Measurements from ENCODE around the gene BBS2.

BBS2 gene

DNA sequence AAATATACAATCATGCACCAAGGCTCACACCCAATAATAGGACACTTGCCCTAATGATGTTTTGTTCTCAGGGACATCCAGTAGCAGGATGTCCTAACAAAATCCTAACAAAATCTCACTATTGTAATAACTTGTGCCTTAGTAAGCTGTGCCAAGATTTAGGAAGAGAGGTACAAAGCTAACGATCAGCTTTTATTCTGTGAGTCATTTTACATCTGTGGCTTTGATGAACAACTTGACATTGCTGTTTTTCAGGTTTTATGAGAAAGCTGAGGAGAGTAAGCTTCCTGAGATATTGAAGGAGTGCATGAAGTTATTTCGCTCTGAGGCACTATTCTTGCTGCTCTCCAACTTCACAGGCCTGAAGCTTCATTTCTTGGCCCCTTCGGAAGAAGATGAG lies 49.6 kb downstream of the BBS2 start:
- no peak for DNase-seq

DNA sequence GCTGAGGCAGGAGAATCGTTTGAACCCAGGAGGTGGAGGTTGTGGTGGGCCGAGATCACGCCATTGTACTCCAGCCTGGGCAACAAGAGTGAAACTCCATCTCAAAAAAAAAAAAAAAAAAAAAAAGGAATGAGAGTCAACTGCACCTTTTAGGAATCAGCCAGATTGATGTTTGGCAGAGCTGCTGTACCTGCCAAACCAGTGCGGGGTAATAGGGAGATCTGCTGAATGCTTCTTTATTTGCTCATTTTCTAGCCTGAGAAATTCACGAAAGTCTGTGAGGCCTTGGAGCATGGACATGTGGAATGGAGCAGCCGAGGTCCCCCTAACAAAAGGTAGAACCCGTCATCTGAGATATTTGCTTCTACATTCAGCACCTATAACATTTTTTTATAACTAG lies 50.1 kb downstream of the BBS2 start:
- DNase-seq: no peak

DNA sequence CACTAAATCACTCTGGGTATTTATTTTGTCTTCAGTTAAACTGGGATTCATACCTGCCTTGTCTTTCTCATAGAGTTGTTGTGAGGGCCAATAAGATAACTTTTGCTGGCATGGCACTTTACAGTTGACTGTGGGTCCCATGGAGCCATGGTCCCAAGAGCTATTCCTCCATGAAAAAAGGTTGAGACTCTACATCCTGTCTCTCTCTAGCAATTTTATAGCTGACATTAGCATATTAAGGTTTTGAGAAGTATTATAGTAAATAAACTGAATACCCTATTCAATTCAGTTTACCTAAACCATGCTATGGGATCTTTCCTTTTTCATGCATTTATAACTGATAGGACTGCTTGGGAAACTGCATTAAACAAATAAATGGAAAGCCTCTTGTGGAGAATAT lies 51.0 kb downstream of the BBS2 start:
- DNase-seq: no peak

DNA sequence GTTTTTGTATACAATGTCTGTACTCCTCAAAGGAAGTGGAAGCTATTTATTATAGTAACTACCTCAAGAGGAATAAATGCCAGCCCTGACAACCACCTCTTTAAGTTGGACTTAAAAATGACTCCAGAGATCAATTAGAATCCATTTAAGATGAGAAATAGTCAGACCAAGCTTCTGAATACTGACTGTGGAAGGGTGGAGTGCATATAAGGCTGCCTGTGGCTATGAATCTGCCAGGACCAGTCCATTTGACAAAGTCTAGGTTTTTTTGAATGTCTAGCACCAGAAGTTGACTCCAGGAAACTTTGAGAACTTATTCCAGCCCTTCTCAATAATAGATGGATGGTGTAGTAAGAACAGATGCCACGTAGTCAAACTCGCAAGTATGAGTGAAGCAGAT lies 53.5 kb downstream of the BBS2 start:
- DNase-seq: no peak

DNA sequence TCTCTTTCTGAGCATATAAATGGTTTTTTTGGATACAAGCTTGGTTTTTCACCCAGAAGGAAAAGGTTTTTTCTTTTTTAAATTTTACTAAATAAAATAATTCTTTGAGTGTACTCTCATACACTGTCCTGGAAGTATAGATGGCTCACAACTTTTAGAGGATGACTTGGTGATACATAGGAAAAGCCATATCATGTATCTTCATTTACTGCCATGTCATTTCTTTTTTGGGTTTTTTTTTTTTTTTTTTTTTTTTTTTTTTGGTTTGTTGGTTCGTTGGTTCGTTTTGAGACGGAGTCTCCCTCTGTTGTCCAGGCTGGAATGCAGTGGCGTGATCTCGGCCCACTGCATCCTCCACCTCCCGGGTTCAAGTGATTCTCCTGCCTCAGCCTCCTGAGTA lies 56.7 kb downstream of the BBS2 start:
- DNase-seq: no peak

DNA sequence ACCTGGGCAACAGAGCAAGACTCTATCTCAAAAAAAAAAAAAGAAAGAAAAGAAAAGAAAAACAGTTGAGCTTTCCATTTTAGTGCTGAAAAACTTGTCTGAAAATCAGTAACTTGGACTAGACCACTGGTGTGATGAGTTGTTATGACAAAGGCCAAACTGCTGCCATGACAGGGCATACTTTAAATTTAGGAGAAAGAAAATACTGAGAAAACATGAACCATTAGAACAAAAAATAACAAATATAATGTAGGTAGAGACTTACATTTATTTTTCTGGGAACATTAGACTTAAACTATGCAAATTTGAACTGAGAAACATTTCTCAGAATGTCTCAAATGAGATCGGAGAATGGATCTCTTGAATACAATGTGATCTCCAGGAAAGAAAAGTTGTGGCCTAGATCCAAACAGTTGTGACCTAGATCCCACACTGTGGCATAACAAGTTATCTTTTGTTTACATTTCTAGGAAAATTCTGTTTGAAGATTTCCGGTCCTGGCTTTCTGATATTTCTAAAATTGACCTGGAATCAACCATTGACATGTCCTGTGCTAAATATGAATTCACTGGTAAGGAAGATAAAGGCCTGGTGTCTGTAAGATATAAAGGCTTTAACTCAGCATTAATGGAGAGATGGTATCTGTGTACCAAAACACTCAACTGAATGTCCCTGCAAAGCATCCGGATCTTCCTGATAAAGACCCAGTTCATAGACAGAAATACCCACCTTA lies 57.6 kb downstream of the BBS2 start:
- no peak for DNase-seq

DNA sequence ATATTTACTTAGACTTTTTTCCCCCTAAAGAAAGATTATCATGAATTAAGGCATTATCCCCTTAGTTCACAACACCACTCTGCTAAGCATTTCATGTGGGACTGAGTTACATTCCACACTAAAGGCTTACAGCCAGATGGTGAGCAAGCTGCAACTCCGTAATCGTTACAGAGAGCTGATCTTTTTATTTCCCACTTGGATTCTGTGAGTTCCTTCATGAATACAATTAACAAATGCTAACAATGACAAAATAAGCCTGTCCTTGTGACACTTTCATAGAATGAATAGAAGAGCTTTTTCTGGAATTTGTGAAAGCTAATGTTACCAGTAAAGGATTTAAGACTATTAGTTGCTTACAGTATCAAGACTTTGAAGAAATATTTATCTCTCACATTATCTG lies 59.7 kb downstream of the BBS2 start:
- DNase-seq: no peak

DNA sequence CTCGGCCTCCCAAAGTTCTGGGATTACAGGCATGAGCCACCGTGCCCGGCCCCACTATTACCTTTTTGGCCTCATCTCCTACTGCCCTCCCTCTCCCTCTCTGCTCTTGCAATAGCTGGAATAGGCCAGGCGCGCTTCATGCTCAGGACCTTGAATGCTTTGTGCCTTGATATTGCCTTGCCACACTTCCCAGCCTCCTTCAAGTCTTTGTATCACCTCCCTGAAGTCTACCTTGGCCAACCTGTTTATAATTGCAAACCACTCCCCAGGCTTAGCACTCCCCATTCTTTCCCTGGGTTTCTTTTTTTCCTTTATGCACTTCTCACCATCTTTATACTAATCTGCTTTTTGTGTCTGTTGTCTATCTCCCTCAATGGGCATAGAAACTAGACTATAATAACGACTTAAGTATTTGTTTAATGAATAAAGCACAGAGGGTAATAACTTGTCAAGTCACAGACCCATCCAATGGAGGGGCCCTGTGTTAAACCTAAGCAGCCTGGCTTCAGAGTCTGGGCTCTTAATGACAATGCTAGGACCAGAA lies 61.8 kb downstream of the BBS2 start:
- DNase-seq: no peak

DNA sequence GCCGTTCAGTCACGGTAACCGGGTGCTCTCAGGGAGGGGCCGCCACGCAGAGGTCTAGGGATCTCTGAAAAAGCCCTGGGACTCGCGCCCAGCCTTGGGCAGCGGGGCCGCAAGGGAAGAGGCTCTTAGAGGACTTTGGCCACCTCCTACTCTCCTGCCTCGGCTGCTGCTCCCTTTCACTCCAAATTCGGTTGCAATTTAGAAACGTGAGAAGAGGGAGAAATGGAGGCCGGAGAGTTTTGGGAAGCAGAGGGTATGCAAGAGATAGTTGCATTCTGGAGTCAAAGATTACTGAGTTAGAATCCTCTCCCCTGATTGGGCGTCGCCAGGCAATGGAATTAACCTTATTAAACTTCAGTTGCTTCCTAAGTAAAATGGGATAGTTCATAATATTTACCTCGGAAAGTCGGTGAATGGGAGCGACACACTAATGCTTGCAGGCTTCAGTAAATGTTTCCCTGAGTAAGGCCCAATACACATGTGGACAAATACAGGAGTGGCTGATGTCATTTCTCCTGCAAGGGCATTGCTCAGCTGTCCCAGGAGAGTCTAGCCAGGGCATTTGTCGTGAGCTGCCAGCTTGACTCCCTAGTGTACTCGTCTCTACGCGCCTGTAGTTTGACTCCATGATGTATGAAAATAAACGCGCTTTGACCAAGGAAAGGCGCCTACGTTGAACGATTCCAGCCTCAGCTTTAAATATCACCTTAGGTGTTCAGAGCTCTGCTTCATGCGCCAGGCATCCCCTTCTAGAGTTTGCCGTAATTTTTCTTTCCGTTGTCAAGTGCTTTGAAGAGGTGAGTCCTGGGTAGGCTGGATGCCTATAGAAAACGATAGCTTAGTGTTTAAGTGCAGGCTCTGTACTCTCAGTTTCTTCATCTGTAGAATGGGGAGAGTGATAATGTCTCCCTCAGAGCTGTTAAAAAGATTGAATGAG lies 67.8 kb downstream of the BBS2 start:
- DNase-seq: no peak

DNA sequence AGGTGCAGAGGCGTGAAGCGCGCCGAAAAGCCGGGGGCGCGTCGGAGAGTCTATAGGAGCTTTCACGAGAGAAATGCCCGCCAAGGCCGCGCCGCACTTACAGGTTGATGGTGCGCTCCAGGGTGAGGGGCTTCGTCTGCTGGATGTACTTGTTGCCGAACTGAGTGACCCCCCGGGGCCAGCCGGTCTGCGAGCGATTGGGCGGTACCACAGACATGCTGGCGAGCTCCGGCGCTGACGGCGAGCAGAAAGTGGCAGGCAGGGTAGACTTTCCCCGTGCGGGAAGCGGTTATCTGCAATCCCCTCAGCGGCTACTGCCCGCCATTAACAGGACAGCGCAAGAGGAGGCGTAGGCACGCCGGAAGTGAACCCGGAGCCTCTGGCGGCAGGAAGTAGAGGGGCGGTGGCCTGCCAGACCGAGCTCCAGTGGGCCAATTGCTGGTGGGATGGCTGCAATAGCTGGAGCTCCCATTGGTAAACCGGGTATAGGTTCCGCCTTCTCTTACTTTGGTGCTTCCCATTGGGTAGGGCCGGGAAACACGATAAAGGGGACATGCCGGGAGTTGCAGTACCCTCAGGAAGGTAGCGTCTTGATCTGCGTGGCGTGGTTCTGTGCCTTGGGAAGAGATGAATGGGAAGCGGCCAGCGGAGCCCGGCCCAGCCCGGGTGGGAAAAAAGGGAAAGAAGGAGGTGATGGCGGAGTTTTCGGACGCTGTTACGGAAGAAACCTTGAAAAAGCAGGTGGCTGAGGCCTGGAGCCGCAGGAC lies 68.7 kb downstream of the BBS2 start, which contains the start of the genes NUDT21 and OGFOD1:
Gene NUDT21, minus strand, starts transcription at position 347 of the 767 bp plus-strand sequence. Its CDS starts 130 bp downstream, at position 217.
Gene OGFOD1, plus strand, starts transcription at position 569 of the 767 bp plus-strand sequence. Its CDS starts 59 bp downstream, at position 628.
- DNase-seq: peak; percentile 93

DNA sequence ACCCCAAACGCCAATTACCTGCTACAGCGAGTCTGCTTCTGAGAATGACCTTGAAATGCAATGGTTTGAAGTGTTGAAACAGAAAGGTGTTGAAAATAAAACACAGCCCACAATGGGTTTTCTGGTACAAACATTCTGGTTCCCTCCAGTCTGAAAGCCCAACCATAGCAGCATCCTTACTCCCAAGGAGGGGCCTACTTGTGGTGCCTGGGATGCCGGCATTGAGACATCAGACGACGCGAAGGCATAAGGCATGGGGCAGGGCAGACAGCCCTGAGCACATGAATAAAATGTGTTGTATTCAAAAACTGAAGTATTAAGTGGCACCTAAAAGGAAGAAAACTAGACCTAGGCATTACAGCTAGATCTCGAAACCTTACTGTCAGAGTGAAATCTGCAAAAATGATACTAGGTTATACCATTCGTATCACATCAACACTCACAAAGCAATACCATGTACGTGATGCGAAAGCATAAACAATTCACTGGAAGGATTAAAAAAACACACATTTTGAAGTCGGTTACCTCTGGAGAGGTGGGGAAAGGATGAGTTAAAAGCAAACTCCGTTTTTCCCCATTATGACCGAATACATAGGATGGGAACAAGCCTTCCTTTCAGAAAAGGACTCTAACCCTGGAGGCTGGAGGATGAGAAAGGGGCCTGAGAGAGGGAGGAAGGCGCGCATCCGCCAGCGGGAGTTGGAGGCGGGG lies 69.4 kb downstream of the BBS2 start:
- DNase-seq: no peak

DNA sequence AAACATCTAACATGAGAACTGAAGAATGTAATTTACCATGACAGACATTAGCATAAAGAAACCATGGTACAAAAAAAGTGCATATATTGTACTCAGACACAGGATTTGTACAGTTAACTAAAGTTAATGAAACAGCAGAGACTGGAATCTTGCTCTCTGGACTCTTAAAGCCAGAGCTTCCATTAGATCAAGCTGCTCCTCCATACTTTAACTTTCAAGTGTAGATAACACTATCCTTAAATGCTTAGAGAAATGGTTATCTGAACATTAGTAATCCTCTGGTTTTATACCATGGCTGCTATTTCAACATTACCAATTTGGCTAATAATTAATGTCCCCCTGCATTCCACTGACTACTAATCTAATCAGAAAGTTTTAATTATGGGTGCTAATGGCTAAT lies 71.8 kb downstream of the BBS2 start:
- no peak for DNase-seq

DNA sequence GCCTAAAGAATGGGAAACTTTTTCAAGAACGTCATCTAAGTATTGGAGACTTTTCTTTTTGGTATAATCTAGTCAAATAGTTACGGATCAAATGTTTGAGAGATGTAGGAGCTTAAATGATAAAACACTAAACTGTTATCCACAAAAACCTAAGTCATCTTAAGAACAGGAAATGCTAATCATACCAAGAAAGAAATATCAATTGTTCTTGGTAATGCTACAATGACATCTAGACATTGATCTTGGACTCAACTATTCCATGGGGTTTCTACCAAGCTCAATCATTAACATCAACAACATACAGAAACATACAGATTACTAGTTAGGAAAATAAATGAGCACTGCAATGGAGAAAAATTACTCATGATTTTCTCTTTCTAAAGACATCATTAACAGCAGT lies 72.5 kb downstream of the BBS2 start:
- DNase-seq: no peak

DNA sequence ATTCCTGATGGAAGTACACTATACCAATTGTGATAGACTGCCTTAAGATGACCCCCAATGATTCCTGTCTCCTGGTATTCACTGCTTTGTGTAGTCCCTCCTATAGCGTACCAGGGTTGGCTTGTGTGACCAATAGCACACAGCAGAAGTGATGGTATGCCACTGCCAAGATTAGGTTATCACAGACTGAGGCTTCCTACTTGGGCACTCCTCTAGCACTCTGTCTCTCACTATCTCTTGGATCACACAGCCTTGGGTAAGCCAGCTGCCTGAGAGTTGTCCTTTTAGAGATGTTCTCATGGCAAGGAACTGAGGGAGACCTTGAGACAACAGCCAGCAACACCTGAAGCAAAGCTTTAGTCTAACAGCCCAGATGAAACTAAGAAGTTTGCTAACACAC lies 81.8 kb downstream of the BBS2 start:
- DNase-seq: no peak

DNA sequence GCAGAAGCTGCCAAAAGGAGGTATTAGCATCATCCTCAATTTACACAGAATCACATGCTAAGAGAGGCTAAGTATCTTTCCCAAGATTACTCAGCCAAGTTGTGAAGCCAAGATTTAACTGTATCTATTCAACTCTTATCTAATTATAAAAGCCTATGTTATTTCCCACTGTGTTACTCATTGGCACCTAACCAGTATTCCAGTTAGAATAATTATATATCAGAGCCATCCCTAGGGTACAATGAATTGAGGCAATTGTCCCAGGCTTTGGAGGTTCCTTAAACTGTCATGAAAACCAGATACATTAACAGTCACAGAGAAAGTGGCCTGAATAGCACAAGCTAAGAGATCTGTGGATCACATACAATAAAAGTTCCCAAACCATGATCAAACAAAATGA lies 83.6 kb downstream of the BBS2 start:
- DNase-seq: no peak
